Endothelial cell of umbilical vein (primary cell): Measurements from ENCODE around the gene ZNF48.

Experiments
- CTCF ChIP-seq, 2 donors: IDR thresholded peaks; 1 replicate in 1 of 2; 2 replicates in 1 of 2; pipeline ENCODE4 v1.5.1; 2011; ENCODE audit warnings: low read length in 2 of 2, mild to moderate bottlenecking in 2 of 2, moderate library complexity in 2 of 2, control low read depth in 1 of 2, inconsistent platforms in 1 of 2, low read depth in 1 of 2; ENCODE audit not compliant: insufficient read depth in 1 of 2; ENCODE audit errors: extremely low read depth in 1 of 2
- POLR2A ChIP-seq: IDR thresholded peaks from 2 replicates; pipeline ENCODE4 v1.6.1; 2012; ENCODE audit warnings: low read depth, mild to moderate bottlenecking, control low read depth, low read length
- POLR2AphosphoS5 ChIP-seq: IDR thresholded peaks from 2 replicates; pipeline ENCODE4 v1.6.1; 2012; ENCODE audit warnings: low read depth, mild to moderate bottlenecking, control low read depth, low read length, moderate library complexity; ENCODE audit not compliant: insufficient read depth
- TF ChIP-seq, protein P1 (sequence below): IDR thresholded peaks from 2 replicates; pipeline ENCODE4 v1.6.1; 2011; ENCODE audit not compliant: insufficient read depth, insufficient read length

DNA sequence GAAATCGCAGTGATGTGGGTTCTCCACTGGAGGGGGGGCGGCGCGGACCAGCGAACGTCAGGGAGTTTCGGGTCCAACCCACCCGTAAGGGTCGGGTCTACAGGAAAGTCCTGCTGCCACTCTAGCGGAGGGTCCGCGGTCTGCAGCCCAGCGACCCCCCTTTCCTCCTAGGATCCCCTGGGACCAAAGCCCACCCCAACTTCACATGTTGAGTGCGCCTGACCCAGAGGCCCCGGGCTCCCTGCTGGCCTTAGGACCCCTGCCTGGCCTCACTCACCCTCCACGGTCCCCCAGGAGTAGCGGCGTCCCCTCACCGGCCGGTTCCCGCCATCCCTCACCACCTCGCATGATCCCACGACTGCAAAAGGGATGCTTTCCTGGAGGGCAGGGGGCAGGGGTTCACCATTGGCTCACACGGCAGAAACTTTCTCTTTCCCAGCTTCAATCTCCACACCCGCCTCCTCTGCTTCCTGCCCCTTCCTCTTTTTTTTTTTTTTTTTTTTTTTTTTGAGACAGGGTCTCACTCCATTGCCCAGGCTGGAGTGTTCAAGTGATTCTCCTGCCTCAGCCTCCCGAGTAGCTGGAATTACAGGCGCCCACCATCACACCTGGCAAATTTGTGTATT, 15.9 kb upstream of the ZNF48 start:
- TF ChIP-seq CTCF (IDR thresholded peaks at IDR 0.05; ENCODE audit: extremely low read depth in 1 of 2, insufficient read depth in 1 of 2, low read depth in 1 of 2, low read length in 2 of 2): no peak
- TF ChIP-seq POLR2A: no peak
- no peak for TF ChIP-seq POLR2AphosphoS5
- TF ChIP-seq, protein P1, sequence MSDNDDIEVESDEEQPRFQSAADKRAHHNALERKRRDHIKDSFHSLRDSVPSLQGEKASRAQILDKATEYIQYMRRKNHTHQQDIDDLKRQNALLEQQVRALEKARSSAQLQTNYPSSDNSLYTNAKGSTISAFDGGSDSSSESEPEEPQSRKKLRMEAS: no peak
